NT2/D1 (cell line): Measurements from ENCODE around the gene CCR7.

ENCODE experiments used
- DNase-seq: peaks from one replicate; pipeline ENCODE4 v3.0.0-alpha.2; 2011; ENCODE audit warnings: low read depth, low spot score
- H3K27me3 ChIP-seq: 2 replicates; pipeline ENCODE4 v1.6.0; 2011; ENCODE audit warnings: mild to moderate bottlenecking; ENCODE audit not compliant: insufficient read length, insufficient read depth
- H3K36me3 ChIP-seq: 2 replicates; pipeline ENCODE4 v1.6.1; 2011; ENCODE audit warnings: mild to moderate bottlenecking, low read length, mixed read lengths; ENCODE audit not compliant: insufficient read depth, insufficient read length
- H3K4me1 ChIP-seq: 2 replicates; pipeline ENCODE4 v1.5.1; 2011; ENCODE audit not compliant: insufficient read depth, insufficient read length
- H3K4me3 ChIP-seq: 2 replicates; pipeline ENCODE4 v1.5.1; 2011; ENCODE audit warnings: low read depth; ENCODE audit not compliant: insufficient read length
- H3K9ac ChIP-seq: 2 replicates; pipeline ENCODE4 v1.6.0; 2011; ENCODE audit warnings: low read depth; ENCODE audit not compliant: insufficient read length
- H3K9me3 ChIP-seq: 2 replicates; pipeline ENCODE4 v1.5.1; 2011; ENCODE audit warnings: mild to moderate bottlenecking, low read length; ENCODE audit not compliant: insufficient read depth
- SUZ12 ChIP-seq: IDR thresholded peaks from 2 replicates; pipeline ENCODE4 v1.6.1; 2011; ENCODE audit not compliant: insufficient read length, insufficient read depth; ENCODE audit errors: extremely low read depth
- YY1 ChIP-seq: IDR thresholded peaks from 2 replicates; pipeline ENCODE4 v1.6.1; 2011; ENCODE audit not compliant: insufficient read length, insufficient read depth
- ZNF274 ChIP-seq: IDR thresholded peaks from 2 replicates; pipeline ENCODE4 v1.6.1; 2011; ENCODE audit warnings: mild to moderate bottlenecking, low read depth, low read length

CCR7 gene

DNA sequence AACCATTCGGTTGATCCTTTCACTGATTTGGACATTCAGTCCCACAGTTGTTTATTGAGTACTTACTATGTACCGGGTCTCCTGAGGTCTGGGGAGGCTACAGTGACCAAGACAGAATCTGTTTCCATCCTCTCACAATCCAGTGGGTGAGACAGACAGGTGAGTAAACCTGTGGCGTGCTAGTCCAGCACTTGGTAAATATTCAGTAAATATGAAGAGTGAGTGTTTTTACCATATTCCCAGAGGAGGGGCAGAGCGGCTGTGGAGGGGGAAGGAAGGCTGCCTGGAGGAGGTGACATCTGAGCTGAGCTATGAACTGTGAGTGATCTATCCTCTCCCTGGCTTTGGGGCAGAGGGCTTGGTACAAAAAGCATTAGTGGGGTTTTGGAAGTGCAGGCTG lies 31.4 kb downstream of the CCR7 start:
- Histone ChIP-seq H3K9me3 (no peaks in the 10 kb centered on the region), H3K4me3 (no peak overlapping the region), H3K27me3 (no peaks in the 10 kb centered on the region), H3K4me1 (peaks cover 21% of the 10 kb centered on the region), H3K9ac (no peak overlapping the region), H3K36me3 (no peaks in the 10 kb centered on the region)
- TF ChIP-seq SUZ12 = no peak
- TF ChIP-seq ZNF274 = no peak
- TF ChIP-seq YY1 = no peak
- no peak for DNase-seq

DNA sequence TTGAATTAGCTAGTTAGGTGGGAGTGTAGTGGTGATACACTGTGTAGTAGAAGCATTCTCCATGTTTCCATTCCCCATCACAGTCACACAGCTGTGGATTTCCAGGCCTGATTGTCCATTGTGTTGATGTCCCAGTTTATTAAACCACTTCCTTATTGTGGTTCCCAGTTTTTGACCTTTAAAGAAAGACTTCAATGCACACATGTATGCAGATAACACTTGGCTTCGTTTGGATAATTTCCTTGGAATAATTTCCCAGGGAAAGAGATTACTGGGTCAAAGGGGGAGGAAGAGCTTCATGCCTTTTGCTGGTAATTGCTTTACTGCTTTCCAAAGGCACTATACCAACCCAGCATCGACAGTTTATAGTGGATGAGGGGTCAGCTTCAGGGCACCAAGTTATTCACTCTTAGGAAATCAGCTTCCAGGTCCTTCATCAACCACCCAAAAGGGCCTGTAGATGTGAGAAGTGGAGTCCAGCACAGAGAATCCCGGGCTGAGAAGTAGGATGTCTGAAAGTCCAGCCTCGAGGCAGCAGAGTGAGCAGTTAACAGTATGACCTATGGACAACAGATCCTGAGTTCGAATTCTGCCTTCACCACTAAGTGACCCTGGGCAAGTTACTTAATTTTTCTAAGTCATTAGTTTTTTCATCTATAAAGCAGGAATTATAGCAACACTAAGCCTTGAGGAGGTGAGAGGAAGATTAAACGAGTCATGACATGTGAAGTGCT lies 32.6 kb downstream of the CCR7 start:
- Histone ChIP-seq H3K4me3 (no peak overlapping the region), H3K4me1 (peaks cover 21% of the 10 kb centered on the region), H3K9ac (no peak overlapping the region), H3K36me3 (no peaks in the 10 kb centered on the region), H3K27me3 (no peaks in the 10 kb centered on the region), H3K9me3 (no peaks in the 10 kb centered on the region)
- TF ChIP-seq YY1 (no peak), ZNF274 (no peak), SUZ12 (no peak)
- no peak for DNase-seq

DNA sequence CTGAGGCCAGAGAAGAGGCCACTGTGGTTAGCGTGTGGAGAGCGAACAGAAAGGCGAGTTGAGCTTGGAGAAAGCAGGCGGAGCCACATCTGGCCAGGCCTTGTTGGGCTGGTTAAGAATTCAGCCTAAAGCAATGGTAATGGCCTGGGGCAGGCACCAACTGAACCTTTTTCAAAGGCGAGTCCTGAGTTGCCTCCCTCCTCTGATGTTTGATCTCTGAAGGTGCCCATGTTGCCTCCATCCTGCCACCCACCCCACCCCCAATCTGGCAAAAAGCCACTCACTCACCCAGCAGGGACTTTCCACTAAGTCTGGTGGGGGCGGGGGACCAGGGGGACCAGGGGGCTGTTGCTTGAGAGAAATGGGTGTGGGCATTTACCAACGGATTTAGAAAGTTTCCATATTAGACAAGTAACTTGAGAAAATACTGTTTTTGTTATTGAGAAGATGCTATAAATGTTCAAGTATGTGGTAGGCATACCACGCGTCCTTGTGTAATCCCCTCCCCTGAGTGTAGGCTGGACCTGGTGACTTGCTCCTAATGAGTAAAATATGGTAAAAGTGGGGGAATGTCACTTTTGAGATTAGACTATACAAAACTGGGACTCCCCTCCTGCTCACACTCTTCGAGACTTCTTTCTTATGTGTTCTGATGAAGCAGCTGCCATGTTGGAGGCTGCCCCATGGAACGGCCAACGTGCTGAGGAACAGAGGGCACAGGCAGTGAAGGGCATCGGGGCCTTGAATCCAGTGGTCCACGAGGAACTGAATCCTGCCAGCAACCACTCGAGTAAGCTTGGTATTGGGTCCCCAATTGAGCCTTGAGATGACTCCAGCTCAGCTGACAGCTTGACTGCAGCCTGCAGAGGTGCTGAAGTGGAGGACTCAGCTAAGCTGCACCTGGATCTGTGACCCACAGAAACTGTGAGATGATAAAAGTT lies 34.0 kb downstream of the CCR7 start:
- H3K27me3 ChIP-seq = no peaks in the 10 kb centered on the region
- no peaks in the 10 kb centered on the region for H3K9me3 ChIP-seq
- DNase-seq = no peak
- no peaks in the 10 kb centered on the region for H3K36me3 ChIP-seq
- H3K4me1 ChIP-seq = peaks cover 15% of the 10 kb centered on the region
- TF ChIP-seq YY1 (no peak), SUZ12 (no peak), ZNF274 (no peak)
- no peak overlapping the region for H3K9ac ChIP-seq
- H3K4me3 ChIP-seq = no peak overlapping the region

DNA sequence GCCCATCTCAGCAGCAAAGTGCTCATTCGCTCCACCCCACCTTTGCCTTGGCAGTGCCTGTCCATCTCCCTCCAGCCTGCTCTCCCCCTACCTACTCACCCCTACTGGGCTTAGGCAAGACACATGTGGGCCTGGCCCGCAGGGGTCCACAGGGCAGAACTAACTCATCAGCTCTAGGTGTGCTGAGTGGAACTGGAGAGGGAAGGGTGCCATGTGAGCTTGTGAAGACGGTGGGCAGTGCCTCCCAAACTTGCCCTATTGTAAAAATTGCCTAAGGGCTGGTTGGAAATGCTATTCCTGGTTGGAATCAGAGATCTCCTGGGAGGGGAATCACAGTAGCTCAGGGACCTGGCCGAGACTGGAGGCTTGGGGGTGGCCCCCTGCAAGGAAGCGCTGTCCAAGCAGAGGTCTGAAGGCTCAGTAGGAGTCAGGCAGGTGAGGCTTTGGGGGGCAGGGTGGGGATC lies 34.7 kb downstream of the CCR7 start:
- no peak overlapping the region for H3K9ac ChIP-seq
- H3K9me3 ChIP-seq = peaks cover 7% of the 10 kb centered on the region
- DNase-seq = no peak
- H3K4me1 ChIP-seq = peaks cover 12% of the 10 kb centered on the region
- no peaks in the 10 kb centered on the region for H3K27me3 ChIP-seq
- H3K36me3 ChIP-seq = no peaks in the 10 kb centered on the region
- TF ChIP-seq YY1 = no peak
- TF ChIP-seq SUZ12 = no peak
- no peak for TF ChIP-seq ZNF274
- no peak overlapping the region for H3K4me3 ChIP-seq

DNA sequence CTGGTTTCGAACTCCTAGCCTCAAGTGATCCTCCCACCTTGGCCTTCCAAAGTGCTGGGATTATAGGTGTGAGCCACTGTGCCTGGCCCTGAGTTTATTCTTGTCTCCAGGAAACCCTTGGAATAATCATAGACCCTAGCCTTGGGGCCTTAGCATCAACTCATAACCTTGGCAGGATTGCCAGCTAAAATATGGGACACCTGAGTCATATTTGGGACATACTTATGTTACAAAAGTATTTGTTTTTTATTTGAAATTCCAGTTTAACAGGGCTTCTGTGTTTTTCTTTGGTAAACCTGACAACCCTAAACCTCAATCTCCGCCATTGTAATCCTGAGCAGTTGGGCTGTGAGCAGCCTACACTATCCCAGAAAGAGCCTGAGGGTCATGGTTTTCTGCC lies 35.3 kb downstream of the CCR7 start:
- H3K27me3 ChIP-seq = no peaks in the 10 kb centered on the region
- H3K9me3 ChIP-seq = peaks cover 12% of the 10 kb centered on the region
- no peak for DNase-seq
- H3K4me3 ChIP-seq = no peak overlapping the region
- no peak for TF ChIP-seq ZNF274
- TF ChIP-seq YY1 = no peak
- TF ChIP-seq SUZ12 = no peak
- H3K4me1 ChIP-seq = peaks cover 12% of the 10 kb centered on the region
- no peaks in the 10 kb centered on the region for H3K36me3 ChIP-seq
- no peak overlapping the region for H3K9ac ChIP-seq

DNA sequence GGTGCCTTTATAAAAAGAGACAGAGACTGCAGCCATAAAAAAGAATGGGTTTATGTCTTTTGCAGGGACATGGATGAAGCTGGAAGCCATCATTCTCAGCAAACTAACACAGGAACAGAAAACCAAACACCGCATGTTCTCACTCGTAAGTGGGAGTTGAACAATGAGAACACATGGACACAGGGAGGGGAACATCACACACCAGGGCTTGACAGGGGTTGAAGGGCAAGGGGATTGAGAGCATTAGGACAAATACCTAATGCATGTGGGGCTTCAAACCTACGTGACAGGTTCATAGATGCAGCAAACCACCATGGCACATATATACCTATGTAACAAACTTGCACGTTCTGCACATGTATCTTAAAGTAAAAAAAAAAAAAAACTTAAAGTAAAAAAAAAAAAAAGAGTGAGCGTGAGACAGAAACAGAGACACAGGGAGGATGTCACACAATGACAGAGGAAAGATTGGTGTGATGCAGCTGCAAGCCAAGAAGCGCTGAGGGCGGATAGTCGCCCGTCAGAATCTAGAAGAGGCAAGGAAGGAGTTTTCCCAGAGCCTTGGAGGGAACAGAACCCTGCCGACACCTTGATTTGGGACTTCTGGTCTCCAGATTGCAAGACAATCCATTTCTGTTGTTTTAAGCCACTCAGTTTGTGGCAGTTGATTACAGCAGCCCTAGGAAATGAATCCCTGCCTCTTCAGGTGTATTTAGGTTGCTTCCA lies 36.4 kb downstream of the CCR7 start:
- no peak for DNase-seq
- Histone ChIP-seq H3K9me3 (peaks cover 19% of the 10 kb centered on the region), H3K27me3 (no peaks in the 10 kb centered on the region), H3K9ac (no peak overlapping the region), H3K36me3 (no peaks in the 10 kb centered on the region), H3K4me1 (peaks cover 9% of the 10 kb centered on the region), H3K4me3 (no peak overlapping the region)
- TF ChIP-seq YY1 (no peak), SUZ12 (no peak), ZNF274 (no peak)
